ENCODE results near the gene TRIM7. TPM values are rescaled to one million over a fixed set of nuclear protein-coding genes. Genes with fewer than 3 reads are reported as not detected.

Gene TRIM7
- total and polyA plus RNA-seq, 9 of the 15 experiments (the other 6 are each of a cell fraction or from before 2014, with no cell fraction given): 2.6 to 14.9 (median 8.9) TPM

- no peak for TF ChIP-seq THRA (IDR thresholded peaks at IDR 0.05)
- no peak for TF ChIP-seq IFI16 (CRISPR knock-in tag; IDR thresholded peaks at IDR 0.05)
- no peak for TF ChIP-seq HOXB6 (CRISPR knock-in tag; IDR thresholded peaks at IDR 0.05; ENCODE audit: borderline replicate concordance)
- TF ChIP-seq CBX5 (IDR thresholded peaks at IDR 0.05; ENCODE audit: borderline replicate concordance, low read depth): peak; percentile 18; the same call in 1 of the 2 replicates
- peak; percentile 97 for TF ChIP-seq GABPB1 (CRISPR knock-in tag; IDR thresholded peaks at IDR 0.05)
- TF ChIP-seq MCM5 (IDR thresholded peaks at IDR 0.05; ENCODE audit: low read depth): no peak
- TF ChIP-seq ZBTB40 (IDR thresholded peaks at IDR 0.05): peak; percentile 99
- no peak for TF ChIP-seq ZBTB40 (CRISPR knock-in tag; IDR thresholded peaks at IDR 0.05)
- TF ChIP-seq TCF7L2 (IDR thresholded peaks at IDR 0.05; ENCODE audit: low read depth, low read length): no peak
- no peak for TF ChIP-seq SMC3 (conservative IDR thresholded peaks at IDR 0.05; ENCODE audit: insufficient read depth, low read depth, low read length)
- no peak for TF ChIP-seq GABPB2 (CRISPR knock-in tag; conservative IDR thresholded peaks at IDR 0.05)
- TF ChIP-seq SAFB (IDR thresholded peaks at IDR 0.05; ENCODE audit: borderline replicate concordance, low read depth, low read length): no peak
- no peak for TF ChIP-seq HOMEZ (CRISPR knock-in tag; IDR thresholded peaks at IDR 0.05)
- TF ChIP-seq ELF2 (CRISPR knock-in tag; IDR thresholded peaks at IDR 0.05): peak; percentile 89
- no peak; the same call in 1 of the 2 replicates for TF ChIP-seq ZNF644 (tag; IDR thresholded peaks at IDR 0.05; ENCODE audit: low read depth)
- TF ChIP-seq HEY1 (CRISPR knock-in tag; IDR thresholded peaks at IDR 0.05; ENCODE audit: borderline replicate concordance): no peak
- TF ChIP-seq ZBED1 (IDR thresholded peaks at IDR 0.05): no peak; the same call in 1 of the 2 replicates
- TF ChIP-seq KLF16 (IDR thresholded peaks at IDR 0.05): no peak
Measured at GRCh38 chr5:181223058-181223728, 18.2 kb upstream of the TRIM7 start, which contains the start of gene TRIM41 (continued).
